LoVo (cell line): ENCODE measurements around the gene FBL.

Experiments
- DNase-seq: peaks from one replicate; pipeline ENCODE4 v3.0.0-alpha.2; 2016; ENCODE audit warnings: low spot score

The FBL gene

GRCh38 chr19:39788244-39788643, 57.9 kb downstream of the FBL start:
- no peak for DNase-seq
